PFSK-1 (cell line): Measurements from ENCODE around the gene TIMM10.

Experiments
- POLR2AphosphoS5 ChIP-seq: IDR thresholded peaks from 2 replicates; pipeline ENCODE4 v1.6.1; 2012; ENCODE audit warnings: low read depth, mild to moderate bottlenecking, control low read depth, low read length, moderate library complexity
- SIN3A ChIP-seq: IDR thresholded peaks from 2 replicates; pipeline ENCODE4 v1.6.1; 2012; ENCODE audit warnings: mild to moderate bottlenecking, low read length, moderate library complexity, borderline replicate concordance; ENCODE audit not compliant: insufficient read depth
- TAF1 ChIP-seq: IDR thresholded peaks from 2 replicates; pipeline ENCODE4 v1.6.1; 2012; ENCODE audit warnings: low read length, control low read depth, borderline replicate concordance; ENCODE audit not compliant: insufficient read depth

DNA sequence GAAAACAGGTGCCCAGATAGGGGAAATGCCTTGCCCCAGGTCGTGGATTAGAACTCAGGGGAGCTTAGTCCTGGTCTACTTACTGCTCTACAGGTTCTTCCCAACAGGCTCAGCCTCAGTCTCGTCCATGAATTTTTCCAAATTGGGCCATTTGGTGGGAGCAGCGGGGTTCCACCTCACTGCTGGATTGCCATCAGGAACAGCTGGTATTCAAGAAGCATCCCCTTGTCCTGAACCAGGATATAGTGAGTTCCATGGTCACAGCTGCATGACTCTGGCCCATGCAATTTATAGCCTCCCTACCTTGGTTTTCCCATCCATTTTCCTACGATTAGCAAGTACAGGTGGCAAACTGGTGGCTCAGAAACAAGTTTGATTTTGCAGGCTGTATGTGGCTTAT lies 43.5 kb upstream of the TIMM10 start:
- TF ChIP-seq POLR2AphosphoS5 (no peak), TAF1 (no peak), SIN3A (no peak)
